ENCODE results near the gene NCF1. TPM values are rescaled to one million over a fixed set of nuclear protein-coding genes. Genes with fewer than 3 reads are reported as not detected.

Gene NCF1
- not detected in 2 replicates for total RNA-seq

GRCh38 chr7:74773760-74774750 lies at the start of gene NCF1:
TSS of gene NCF1 (plus strand) at chr7:74774011. CDS start at chr7:74774032, 21 bp downstream.

Other genes with a start within 250 kb of the NCF1 start
- gene GTF2I, start 116.3 kb upstream of the NCF1 start, total RNA-seq = 65.1 and 72.6 TPM in 2 replicates
- 1.2 and 3.5 TPM in 2 replicates for gene GTF2IRD2, start 77.6 kb downstream of the NCF1 start, total RNA-seq
- 11.1 and 11.4 TPM in 2 replicates for gene CASTOR2, start 190.7 kb downstream of the NCF1 start, total RNA-seq

Measured in bronchus fibroblast of lung (primary cell).